Activated T-cell treated with anti-CD3 and anti-CD28 coated beads for 48 hours (primary cell): Measurements from ENCODE around the gene CMTR2.

Experiments used
- DNase-seq: peaks from one replicate; pipeline ENCODE4 v3.0.0-alpha.2; 2020; ENCODE audit warnings: low read depth

CMTR2 gene

DNA sequence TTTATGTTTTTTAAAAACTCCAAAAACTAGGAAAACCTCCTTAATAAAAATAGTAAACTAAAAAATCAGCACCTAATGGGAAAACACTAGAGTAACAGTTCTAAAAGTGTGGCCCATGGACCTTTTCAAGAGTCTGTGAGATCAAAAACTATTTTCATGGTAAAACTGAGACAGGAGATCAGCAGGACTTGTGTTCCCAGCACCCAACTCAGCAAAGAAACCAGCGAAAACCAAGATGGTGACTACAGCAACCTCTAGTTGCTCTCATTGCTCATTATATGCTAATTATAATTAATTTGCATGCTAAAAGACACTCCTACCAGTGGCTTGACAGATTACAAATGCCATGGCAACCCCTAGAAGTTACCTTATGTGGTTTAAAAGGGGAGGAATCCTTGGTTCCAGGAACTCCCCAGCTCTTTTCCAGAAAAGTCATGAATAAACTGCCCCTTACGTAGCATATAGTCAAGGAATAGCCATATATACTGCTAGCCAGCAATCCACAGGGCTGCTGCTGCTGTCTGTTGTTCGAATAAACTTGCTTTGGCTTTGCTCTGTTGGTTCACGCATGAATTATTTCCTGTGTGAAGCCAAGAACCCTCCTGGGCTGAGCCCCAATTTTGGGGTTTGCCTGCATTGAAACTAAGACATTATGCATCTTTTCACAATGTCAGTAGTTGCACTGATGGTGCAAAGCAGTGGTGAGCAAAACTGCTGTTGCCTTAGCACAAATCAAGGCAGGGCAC lies 12.4 kb downstream of the CMTR2 start:
- no peak for DNase-seq

DNA sequence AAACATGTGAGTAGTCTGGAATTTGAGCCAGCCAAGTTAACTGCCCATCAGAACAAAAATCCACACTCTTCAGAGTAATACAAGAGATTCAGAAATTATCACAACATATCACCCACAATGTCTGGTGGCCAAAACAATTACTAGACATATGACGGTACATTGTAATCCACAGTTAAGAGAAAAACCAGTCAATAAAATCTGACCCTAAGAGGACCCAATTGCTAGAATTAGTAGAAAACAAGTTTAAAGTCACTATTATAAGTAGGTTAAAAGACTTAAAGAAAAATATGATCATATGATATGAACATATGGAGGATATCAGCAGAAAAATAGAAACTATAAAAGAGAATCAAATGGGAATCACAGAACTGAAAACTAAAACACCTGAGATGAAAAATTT lies 15.8 kb downstream of the CMTR2 start:
- DNase-seq = no peak

DNA sequence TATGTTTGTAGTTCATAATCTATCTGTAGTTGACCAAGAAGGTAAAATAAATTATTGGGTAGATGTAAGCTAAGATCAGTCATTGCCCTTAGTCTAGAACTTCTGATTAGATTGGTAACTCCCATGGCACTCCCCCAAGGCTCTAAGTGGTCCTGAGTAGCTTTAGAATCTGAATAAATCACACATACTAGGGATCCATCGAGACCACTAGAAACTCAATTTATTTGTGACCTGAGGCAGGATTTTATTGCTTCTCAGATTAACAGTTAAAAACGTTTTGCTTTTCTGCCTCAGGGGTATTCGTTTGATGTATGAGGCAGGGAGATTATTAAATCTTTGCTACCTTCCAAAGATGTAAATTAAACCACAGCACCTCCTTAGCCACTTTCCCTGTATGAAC lies 24.9 kb downstream of the CMTR2 start:
- no peak for DNase-seq

DNA sequence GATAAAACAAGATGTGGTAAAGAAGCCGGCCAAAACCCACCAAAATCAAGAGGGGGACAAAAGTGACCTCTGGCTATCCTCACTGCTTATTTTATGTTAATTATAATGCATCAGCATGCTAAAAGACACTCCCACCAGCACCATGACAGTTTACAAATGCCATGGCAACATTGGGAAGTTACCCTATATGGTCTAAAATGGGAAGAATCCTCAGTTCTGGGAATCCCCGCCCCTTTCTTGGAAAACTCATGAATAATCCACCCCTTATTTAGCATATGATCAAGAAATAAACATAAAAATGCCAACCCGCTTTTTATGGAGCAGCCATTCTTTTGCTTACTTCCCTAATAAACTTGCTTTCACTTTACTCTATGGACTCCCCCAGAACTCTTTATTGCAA lies 25.6 kb downstream of the CMTR2 start:
- no peak for DNase-seq

DNA sequence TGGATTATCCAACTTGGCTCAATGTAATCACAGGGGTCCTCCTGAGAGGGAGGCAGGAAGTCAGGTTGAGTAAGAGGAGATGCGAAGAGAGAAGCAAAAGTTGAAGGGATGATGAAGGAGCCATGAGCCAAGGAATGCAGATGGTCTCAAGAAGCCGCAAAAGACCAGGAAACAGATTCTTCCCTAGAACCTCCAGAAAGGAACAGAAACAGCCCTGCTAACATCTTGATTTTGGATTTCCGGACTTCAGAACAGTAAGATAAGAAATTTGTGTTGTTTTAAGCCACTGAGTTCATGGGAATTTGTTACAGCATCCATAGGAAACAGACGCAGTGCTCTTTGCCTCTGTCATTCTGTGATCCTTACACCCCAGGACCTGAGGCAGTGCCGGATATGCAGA lies 26.8 kb downstream of the CMTR2 start:
- no peak for DNase-seq

DNA sequence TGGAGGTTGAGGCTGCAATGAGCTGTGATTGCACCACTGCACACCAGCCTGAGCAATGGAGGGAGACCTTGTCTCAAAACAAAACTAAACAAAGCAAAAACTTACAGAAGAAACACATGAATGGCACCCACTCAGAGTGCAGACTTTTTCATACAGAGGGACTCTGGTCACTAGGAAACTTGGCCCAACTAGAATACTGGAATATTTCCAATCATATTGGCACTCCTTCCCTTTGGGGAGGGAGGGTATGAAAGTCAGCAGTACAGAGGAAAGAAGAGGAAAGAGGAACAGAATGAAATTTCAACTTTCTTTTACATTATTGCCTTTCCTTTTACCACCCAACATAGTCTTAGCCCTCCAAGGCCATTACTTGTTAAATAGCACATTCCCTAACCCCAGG lies 28.2 kb downstream of the CMTR2 start:
- no peak for DNase-seq

DNA sequence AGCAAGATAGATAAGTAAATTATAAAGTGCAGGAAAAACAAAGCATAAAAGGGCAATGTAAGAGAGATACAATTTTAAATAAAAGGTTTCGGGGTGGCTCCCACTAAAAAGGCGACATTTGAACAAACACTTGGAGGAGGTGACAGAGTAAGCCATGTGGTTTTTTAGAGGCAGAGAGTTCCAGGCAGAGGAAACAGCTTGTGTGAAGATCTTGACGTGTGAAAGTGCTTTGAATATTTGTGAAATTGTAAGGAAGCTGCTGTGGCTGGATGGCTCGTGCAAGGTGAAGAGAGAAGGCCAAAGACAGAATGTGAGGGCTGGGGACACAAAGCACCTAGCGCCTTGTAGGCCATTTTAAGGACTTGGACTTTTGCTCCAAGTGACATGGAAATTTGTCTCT lies 30.1 kb downstream of the CMTR2 start:
- DNase-seq = no peak

DNA sequence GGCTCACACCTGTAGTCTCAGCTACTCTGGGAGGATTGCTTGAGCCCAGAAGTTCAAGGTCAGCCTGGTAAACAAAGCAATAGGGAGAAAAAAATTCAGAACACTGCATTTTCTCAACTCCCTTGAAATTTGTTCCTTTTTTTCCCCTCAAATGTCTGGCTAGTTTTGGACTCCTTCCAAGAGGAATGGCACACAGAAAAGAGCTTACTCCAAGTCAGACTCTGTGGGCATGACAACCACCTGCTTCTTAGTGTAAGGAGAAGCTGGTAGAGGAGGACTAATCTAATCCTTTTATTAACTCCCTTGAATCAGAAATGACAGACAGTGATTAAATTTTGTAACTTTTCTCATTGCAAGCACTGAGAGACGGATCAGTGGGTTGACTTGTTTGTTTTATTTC lies 30.8 kb downstream of the CMTR2 start:
- no peak for DNase-seq

DNA sequence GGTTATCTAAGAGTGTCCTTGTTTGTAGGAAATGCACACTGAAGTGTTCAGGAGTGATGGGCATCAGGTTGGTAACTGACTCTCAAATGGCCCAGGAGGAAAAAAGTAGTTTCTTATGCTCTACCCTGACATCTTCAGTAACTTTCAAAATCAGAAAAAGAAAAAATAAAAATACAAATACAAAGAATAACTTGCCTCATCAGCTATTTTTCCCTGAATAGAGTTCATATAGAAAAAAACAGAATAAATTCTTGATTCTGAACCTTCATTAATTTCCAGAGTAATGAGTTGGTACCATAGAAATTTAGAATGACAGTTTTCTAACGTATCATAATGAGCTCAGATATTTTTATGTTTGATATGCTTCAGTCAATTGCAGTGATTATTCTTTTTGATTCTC lies 31.4 kb downstream of the CMTR2 start:
- no peak for DNase-seq

DNA sequence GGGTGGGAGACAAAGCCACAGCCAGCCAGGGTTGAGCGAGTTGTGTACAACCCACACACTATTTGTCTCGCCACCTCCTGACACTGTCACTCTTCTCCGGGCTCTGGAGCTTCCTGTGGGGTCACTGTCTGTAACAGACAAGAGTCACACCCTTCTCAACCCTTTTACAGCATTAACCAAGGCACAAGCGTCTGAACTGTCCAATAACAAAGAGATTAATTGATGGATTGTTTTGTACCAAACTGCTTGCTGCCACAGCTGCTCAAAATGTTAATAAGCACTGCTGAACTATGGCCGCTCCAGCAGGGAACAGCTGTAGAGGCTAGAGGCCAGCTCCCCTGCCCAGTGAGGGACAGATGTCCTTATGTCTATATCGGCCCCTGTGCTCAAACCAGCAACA lies 33.5 kb downstream of the CMTR2 start:
- DNase-seq = no peak

DNA sequence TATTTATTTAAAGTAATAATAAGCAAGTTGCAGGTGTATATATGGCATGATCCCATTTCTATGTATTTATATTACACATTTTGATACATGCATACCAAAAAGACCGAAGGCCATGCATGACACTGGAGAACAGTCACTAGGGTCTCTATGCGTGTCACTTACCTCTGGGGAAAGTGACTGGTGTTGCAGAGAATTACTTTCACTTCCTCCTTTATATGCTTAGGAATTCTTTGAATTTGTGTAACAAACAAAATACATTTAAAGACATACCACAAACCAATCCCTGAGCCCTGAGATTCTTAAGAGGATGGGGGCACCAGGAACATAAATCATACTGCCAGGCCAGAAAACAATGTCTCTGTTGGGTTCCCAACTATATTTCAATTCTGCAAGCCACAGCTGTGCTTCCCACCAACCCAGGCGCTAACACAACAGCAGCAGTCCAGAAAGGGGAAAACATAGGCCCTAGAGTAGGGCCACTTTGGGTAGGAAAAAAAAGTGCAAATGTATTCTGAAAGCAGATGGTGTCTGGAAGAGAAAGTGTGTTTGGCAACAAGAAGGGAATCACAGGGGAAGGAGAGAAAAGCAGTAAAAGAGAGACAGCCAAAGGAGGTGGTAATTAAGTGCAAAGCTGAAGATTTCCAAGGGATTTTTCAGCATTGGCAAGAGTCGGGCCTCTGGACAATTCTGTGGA lies 34.2 kb downstream of the CMTR2 start:
- DNase-seq = no peak

DNA sequence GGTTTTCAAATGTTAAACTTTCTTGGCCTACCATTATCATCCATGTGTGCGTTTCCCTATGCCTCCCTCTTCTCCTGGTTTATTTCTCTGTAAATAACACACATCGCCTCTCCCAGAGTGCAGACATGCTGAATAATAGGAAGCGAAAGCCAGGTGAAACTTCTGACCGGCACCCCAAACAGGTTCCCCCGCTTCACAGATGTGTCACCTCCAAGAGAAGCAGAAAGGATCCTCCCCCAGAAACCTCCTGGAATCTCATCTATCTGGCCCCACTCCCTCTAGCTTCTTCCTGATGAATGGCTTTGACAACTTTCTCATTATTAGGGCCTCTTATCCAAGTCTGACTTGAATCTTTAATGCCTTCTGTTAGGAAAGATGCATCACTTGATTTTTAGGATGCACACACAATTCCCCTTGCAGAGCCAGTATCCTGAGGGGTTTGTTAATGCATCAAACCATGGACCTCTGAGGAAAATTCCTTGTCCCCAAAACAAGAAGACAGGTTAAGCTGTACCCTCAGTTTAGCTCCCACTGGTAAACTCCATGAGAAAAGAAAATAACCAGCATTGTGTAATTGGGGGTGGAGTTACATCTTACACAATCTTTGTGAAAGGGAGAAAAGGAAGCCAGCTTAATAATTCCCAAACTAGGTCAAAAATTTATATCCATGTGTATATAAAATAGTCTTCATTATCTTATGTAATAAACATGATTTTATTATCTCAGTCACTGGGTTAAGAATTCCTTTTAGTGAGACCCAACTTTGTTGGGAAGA lies 38.6 kb downstream of the CMTR2 start:
- DNase-seq = no peak

DNA sequence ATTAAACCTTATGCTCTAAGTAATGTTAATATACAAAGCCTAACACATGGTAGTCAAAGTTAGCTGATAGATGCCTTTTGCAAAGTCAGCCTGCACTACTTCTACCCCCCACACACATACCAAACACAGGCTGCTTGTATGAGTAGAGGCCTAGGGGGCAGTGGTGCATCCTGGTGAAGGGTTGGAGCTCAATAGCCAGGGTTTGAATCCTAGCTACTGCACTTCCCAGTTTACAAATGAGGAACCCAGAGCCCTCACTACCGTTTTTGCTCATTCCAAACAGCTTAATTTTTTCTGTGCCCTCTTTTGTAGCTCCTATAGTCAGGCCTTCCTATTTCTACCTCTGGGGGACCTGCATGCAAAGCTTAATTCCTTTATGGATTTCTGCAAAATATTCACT lies 39.8 kb downstream of the CMTR2 start:
- DNase-seq = no peak

DNA sequence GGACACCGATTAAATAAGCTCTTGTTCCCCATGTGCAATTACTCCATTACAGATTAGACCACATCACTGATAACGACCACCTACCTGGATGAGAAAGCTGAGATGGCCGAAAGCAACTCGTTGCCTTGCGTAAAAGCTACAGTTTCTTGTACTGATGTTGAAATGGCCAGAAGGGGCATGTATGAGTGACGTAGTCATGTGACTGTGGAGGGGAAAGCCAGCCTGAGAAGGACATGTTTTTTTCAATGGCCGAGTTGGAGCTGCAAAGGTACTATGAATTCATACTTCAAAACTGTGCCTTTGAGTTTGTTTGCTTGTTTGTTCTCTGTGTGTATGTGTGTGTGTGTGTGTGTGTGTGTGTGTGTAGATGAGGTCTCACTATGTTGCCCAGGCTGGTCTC lies 41.7 kb downstream of the CMTR2 start:
- DNase-seq = no peak

DNA sequence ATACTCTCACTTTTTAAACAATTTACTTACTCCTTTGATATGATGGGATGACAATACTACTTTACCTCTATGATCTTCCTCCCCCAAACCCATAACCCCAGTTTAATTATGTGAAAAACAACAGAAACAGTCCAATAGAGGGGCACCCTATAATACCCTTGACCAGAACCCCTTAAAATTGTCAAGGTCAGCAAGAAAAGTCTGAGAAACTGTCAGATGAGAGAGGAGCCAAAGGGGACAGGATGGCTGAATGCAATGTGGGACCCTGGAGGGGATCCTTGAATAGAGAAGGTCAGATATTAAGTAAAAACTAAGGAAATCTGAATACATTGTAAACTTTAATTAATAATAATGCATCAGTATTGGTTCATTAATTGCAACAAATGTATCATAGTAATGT lies 42.9 kb downstream of the CMTR2 start:
- DNase-seq = no peak

DNA sequence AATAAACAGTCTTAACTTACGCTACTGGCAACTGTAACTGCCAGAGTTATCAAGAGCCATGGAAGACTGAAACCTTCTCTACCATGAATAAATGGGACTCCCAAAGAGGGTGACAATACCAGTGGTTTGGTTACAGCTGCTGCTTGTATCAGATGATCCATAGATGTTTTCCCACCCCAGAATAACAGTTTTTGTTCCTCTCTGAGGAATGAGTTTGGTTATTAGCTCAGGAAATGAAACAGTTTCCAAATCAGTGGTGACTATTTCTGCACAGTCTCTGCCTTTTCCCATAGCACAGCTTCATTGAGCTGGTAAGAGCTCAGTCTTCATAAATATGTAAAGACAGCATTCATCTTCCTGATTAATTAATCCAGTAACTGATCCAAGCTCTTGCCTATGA lies 44.7 kb downstream of the CMTR2 start:
- DNase-seq = no peak

DNA sequence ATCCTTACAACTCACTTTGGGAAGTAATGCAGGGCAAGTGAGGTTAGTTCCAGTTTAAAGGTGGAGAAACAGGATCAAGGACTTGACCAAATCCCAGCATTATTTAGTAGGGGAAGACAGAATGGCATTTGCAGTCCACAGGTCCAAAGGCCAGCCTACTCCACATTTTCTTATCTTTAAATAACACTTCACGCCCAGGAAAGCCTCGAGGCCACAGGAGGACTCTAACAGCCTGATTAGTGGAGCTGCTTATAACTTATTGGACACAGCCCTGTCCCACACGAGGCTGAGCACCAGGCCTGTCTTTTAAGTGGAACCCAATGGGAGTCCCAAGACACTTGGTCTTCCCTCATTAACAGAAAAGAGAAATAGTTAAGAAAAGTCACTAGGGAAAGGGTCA lies 46.6 kb downstream of the CMTR2 start:
- DNase-seq = no peak

DNA sequence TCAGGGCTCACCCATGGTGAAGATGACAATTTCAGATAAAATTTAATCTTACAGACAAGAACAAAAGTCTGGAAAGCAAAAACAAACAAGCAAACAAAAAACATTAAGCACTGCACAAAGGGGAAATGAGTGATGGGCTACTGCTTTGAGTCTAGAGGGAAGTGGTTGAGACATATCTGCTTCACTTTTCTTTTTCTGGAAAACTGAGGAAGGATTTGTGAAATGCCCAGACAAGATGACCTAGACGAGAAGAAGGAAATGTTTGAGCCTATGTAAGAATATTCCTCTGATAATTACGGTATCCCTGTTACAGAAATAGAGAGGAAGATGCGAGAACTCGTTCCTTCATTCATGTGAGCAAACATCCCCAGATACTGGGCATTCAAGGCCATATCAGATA lies 47.2 kb downstream of the CMTR2 start:
- no peak for DNase-seq
